Left ventricle myocardium inferior (tissue), 1 donor: ENCODE measurements around the gene PRIMA1. TPM values are rescaled to one million over a fixed set of nuclear protein-coding genes. Genes with fewer than 3 reads are reported as not detected.

Source experiments
- DNase-seq: peaks from one replicate; pipeline ENCODE4 v3.0.0-alpha.2; 2020
- H3K27ac ChIP-seq: fragments of 200-600 bp; replicated peaks from 2 replicates; pipeline ENCODE4 v1.8.0; 2021
- H3K27me3 ChIP-seq: fragments of 200-600 bp; 2 replicates; pipeline ENCODE4 v1.8.0; 2021; ENCODE audit warnings: low read depth
- H3K36me3 ChIP-seq: fragments of 200-600 bp; 2 replicates; pipeline ENCODE4 v1.8.0; 2021
- H3K4me1 ChIP-seq: fragments of 200-600 bp; 2 replicates; pipeline ENCODE4 v1.8.0; 2021
- H3K4me3 ChIP-seq: fragments of 200-600 bp; 2 replicates; pipeline ENCODE4 v1.8.0; 2021; ENCODE audit warnings: mild to moderate bottlenecking, moderate library complexity
- H3K9me3 ChIP-seq: fragments of 200-600 bp; replicated peaks from 2 replicates; pipeline ENCODE4 v1.8.0; 2021
- CTCF ChIP-seq: fragments of 200-600 bp; IDR thresholded peaks from 2 replicates; pipeline ENCODE4 v1.8.0; 2021; ENCODE audit warnings: antibody characterized with exemption, mild to moderate bottlenecking, borderline replicate concordance
- intact Hi-C: fragments of 100-400 bp; cut with micrococcal nuclease; formaldehyde crosslinking; loops from one replicate; pipeline ENCODE4 v1.11.0; 2022
- total RNA-seq: library from RNA; stranded (reverse); fragmentation: NEBNext Ultra II Directional; extraction: Animal tissue kit (Norgen Biotek cat#: 25700); gene quantifications from one replicate; pipeline ENCODE4 v1.2.1, GENCODE V29; 2021
- donor health status: DM: no; HTN: yes; CAD: no; lungs with severe emphysema.

PRIMA1 gene
- total RNA-seq, 1 donor from 2014 or later: 7.3 TPM

GRCh38 chr14:93702946-93703345 lies 85.3 kb downstream of the PRIMA1 start:
- no peaks in the 10 kb centered on the region for H3K4me1 ChIP-seq
- no peak overlapping the region for H3K4me3 ChIP-seq
- TF ChIP-seq CTCF: no peak
- H3K9me3 ChIP-seq: peaks cover 31% of the 10 kb centered on the region
- H3K27ac ChIP-seq: no peak overlapping the region
- H3K36me3 ChIP-seq: no peaks in the 10 kb centered on the region
- intact Hi-C loops: no loop called here
- H3K27me3 ChIP-seq: peaks cover 21% of the 10 kb centered on the region
- no peak for DNase-seq

GRCh38 chr14:93701562-93701961 lies 86.7 kb downstream of the PRIMA1 start:
- TF ChIP-seq CTCF: no peak
- intact Hi-C loops: no loop called here
- Histone ChIP-seq H3K4me1 (no peaks in the 10 kb centered on the region), H3K9me3 (peaks cover 36% of the 10 kb centered on the region), H3K4me3 (no peak overlapping the region), H3K27me3 (peaks cover 21% of the 10 kb centered on the region), H3K36me3 (no peaks in the 10 kb centered on the region), H3K27ac (no peak overlapping the region)
- no peak for DNase-seq

GRCh38 chr14:93700928-93701327 lies 87.4 kb downstream of the PRIMA1 start:
- no peak for TF ChIP-seq CTCF
- no peak overlapping the region for H3K27ac ChIP-seq
- peaks cover 36% of the 10 kb centered on the region for H3K9me3 ChIP-seq
- no peaks in the 10 kb centered on the region for H3K36me3 ChIP-seq
- H3K27me3 ChIP-seq: peaks cover 21% of the 10 kb centered on the region
- no peaks in the 10 kb centered on the region for H3K4me1 ChIP-seq
- no peak for DNase-seq
- intact Hi-C loops: no loop called here
- no peak overlapping the region for H3K4me3 ChIP-seq

- no peaks in the 10 kb centered on the region for H3K4me1 ChIP-seq
- no peak for TF ChIP-seq CTCF
- H3K36me3 ChIP-seq: no peaks in the 10 kb centered on the region
- H3K27me3 ChIP-seq: peaks cover 18% of the 10 kb centered on the region
- no peak overlapping the region for H3K4me3 ChIP-seq
- DNase-seq: no peak
- intact Hi-C loops: no loop called here
- H3K27ac ChIP-seq: no peak overlapping the region
- H3K9me3 ChIP-seq: peaks cover 15% of the 10 kb centered on the region
Observed at GRCh38 chr14:93693914-93694313, 94.4 kb downstream of the PRIMA1 start.

GRCh38 chr14:93691042-93691780 lies 97.1 kb downstream of the PRIMA1 start:
- no peak for TF ChIP-seq CTCF
- H3K4me3 ChIP-seq: no peak overlapping the region
- H3K4me1 ChIP-seq: no peaks in the 10 kb centered on the region
- H3K9me3 ChIP-seq: no peaks in the 10 kb centered on the region
- H3K36me3 ChIP-seq: no peaks in the 10 kb centered on the region
- H3K27me3 ChIP-seq: peaks cover 43% of the 10 kb centered on the region
- no peak for DNase-seq
- intact Hi-C loops: no loop called here
- no peak overlapping the region for H3K27ac ChIP-seq
